Testis (tissue), 3 donors: Measurements from ENCODE around the gene CMPK2. TPM values are rescaled to one million over a fixed set of nuclear protein-coding genes. Genes with fewer than 3 reads are reported as not detected.

Source experiments
- DNase-seq: peaks from one replicate; pipeline ENCODE4 v3.0.0-alpha.2; 2019
- H3K27ac ChIP-seq, 2 donors: fragments of 200-600 bp; sonication (generic); one replicate each; pipeline ENCODE4 v1.5.1; 2019
- H3K27me3 ChIP-seq: fragments of 200-600 bp; sonication (generic); one replicate; pipeline ENCODE4 v1.5.1; 2019
- H3K36me3 ChIP-seq: fragments of 200-600 bp; sonication (generic); one replicate; pipeline ENCODE4 v1.5.1; 2017; ENCODE audit warnings: low read depth; ENCODE audit errors: missing control alignments
- H3K4me1 ChIP-seq: fragments of 200-600 bp; sonication (generic); one replicate; pipeline ENCODE4 v1.5.1; 2019
- H3K4me3 ChIP-seq, 2 donors: fragments of 200-600 bp; sonication (generic); one replicate each; pipeline ENCODE4 v1.5.1; 2017 to 2019
- H3K9me3 ChIP-seq: fragments of 200-600 bp; sonication (generic); one replicate; pipeline ENCODE4 v1.5.1; 2017
- POLR2A ChIP-seq: fragments of 450-650 bp; IDR thresholded peaks from one replicate; pipeline ENCODE4 v1.6.1; 2017; ENCODE audit warnings: antibody characterized with exemption, mild to moderate bottlenecking, moderate library complexity
- whole genome bisulfite sequencing, 2 donors: methylation state at CpG; one replicate each; pipeline ENCODE4 v1.1.5; 2018; 5-methylcytosine and 5-hydroxymethylcytosine counted together
- intact Hi-C: fragments of 100-400 bp; cut with DNase I; formaldehyde crosslinking; loops from one replicate; pipeline ENCODE4 v1.15.1; 2023; ENCODE audit warnings: low total_unique reads
- polyA plus RNA-seq: library from polyadenylated mRNA; stranded (reverse); fragments of 350-450 nt; fragmentation: Illumina TruSeq; extraction: RNeasy Lipid Tissue Mini Kit (QIAGEN cat#74804); gene quantifications from one replicate; pipeline ENCODE4 v1.2.3, GENCODE V29; 2014; ENCODE audit warnings: low read depth, low replicate concordance; ENCODE audit not compliant: insufficient read depth
- total RNA-seq, 2 donors: library from RNA; depleted of rRNA; stranded (reverse); fragments of >200 nt; gene quantifications; one replicate each; pipeline ENCODE4 v1.2.3, GENCODE V29; 2016
- TF ChIP-seq, protein P1 (sequence below), 3 experiments: fragments of 450-650 bp in 2 of 3; fragments of 200-600 bp in 1 of 3; sonication (generic) in 1 of 3; IDR thresholded peaks; one replicate each; pipeline ENCODE4 v1.5.1; 2016 to 2019; ENCODE audit warnings: antibody characterized with exemption in 3 of 3, mild to moderate bottlenecking in 2 of 3, moderate library complexity in 1 of 3

CMPK2 gene
- total and polyA plus RNA-seq, 3 donors from 2014 or later = 11.1 to 16.1 (median 15.4) TPM

DNA sequence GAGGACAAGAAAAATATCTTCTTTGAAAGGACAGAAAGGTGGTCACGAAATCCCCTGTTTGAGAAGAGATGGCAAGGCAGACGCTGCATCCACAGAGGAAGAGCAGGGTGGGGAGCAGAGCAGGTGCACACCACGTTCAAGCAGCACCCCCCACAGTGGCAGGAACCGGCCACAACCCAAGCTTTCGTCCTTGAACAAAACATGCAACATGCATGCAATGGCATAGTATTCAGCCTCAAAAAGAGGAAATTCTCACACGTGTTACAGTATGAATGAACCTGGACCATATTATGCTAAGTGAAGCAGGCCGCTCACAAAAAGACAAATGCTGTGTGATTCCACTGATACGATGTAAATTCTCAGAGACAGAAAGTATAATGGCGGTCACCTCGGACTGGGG is 51.4 kb downstream of the CMPK2 start:
- Histone ChIP-seq H3K9me3 (no peaks in the 10 kb centered on the region), H3K27me3 (no peaks in the 10 kb centered on the region), H3K4me1 (no peaks in the 10 kb centered on the region), H3K4me3 (no peak overlapping the region), H3K27ac (no peak overlapping the region), H3K36me3 (no peaks in the 10 kb centered on the region)
- TF ChIP-seq, protein P1, sequence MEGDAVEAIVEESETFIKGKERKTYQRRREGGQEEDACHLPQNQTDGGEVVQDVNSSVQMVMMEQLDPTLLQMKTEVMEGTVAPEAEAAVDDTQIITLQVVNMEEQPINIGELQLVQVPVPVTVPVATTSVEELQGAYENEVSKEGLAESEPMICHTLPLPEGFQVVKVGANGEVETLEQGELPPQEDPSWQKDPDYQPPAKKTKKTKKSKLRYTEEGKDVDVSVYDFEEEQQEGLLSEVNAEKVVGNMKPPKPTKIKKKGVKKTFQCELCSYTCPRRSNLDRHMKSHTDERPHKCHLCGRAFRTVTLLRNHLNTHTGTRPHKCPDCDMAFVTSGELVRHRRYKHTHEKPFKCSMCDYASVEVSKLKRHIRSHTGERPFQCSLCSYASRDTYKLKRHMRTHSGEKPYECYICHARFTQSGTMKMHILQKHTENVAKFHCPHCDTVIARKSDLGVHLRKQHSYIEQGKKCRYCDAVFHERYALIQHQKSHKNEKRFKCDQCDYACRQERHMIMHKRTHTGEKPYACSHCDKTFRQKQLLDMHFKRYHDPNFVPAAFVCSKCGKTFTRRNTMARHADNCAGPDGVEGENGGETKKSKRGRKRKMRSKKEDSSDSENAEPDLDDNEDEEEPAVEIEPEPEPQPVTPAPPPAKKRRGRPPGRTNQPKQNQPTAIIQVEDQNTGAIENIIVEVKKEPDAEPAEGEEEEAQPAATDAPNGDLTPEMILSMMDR (IDR thresholded peaks at IDR 0.05) = no peak
- TF ChIP-seq POLR2A = no peak
- no peak for DNase-seq
- intact Hi-C loops = no loop called here
- 88% methylated on average over 10 of the region's 10 CpGs for WGBS, 2 donors

DNA sequence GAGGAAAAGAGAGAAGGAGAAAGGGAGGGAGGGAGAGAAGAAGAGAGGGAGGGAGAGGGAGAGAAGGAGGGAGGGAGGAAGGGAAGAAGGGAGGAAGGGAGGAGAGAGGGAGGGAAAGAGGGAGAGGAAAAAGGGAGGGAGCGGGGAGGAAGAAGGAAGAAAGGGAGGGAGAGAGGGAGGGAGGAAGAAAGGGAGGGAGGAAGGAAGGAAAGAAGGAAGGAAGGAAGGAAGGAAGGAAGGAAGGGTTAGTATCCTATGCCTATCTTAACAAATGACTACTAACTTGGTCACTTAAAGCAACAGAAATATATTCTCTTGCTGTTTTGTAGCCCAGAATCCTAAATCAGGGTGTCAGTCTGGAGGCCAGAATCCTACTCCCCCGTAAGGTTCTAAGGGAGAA is 52.1 kb downstream of the CMPK2 start:
- Histone ChIP-seq H3K27me3 (no peaks in the 10 kb centered on the region), H3K4me1 (no peaks in the 10 kb centered on the region), H3K36me3 (no peaks in the 10 kb centered on the region), H3K9me3 (no peaks in the 10 kb centered on the region), H3K27ac (no peak overlapping the region), H3K4me3 (no peak overlapping the region)
- WGBS, 2 donors = 87 to 97% methylated on average over 2 of the region's 2 CpGs
- DNase-seq = no peak
- intact Hi-C loops = no loop called here
- TF ChIP-seq, protein P1 (IDR thresholded peaks at IDR 0.05) = no peak
- TF ChIP-seq POLR2A = no peak

DNA sequence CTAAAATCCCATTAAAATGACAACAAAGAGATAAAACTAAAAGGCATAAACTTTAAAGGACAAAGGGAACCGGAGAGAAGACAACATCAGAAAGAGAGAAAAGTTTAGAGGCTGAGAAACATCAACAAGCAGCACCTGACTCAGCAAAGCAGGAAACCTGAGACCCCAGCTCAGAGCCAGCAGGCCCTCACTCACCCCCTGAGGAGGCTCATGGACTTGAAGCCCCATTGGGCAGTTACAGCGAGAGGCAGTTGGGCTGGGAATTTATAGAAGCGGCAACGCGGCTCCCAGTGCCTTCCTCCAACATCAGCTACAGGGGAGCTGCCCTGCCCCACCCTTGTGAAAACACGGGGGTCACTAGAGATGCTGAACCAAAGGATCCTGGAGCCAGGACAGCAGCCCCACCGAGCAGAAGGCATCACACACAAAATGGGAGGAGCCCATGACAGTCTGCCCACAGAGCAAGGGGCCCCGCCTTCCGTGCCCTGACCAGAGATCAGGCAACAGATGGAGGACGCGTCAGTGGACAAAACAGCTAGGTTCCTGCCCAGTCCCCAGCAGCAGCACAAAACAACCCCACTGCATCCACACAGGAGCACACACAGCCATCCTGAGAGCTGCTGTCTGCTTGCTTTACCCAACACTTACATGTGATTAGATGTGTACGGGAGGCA is 52.7 kb downstream of the CMPK2 start:
- Histone ChIP-seq H3K4me1 (no peaks in the 10 kb centered on the region), H3K9me3 (no peaks in the 10 kb centered on the region), H3K4me3 (no peak overlapping the region), H3K36me3 (no peaks in the 10 kb centered on the region), H3K27ac (no peak overlapping the region), H3K27me3 (no peaks in the 10 kb centered on the region)
- WGBS, 2 donors = 73 to 78% methylated on average over 9 to 12 of the region's 12 CpGs
- TF ChIP-seq, protein P1 (IDR thresholded peaks at IDR 0.05) = no peak
- no peak for TF ChIP-seq POLR2A
- intact Hi-C loops = no loop called here
- no peak for DNase-seq

DNA sequence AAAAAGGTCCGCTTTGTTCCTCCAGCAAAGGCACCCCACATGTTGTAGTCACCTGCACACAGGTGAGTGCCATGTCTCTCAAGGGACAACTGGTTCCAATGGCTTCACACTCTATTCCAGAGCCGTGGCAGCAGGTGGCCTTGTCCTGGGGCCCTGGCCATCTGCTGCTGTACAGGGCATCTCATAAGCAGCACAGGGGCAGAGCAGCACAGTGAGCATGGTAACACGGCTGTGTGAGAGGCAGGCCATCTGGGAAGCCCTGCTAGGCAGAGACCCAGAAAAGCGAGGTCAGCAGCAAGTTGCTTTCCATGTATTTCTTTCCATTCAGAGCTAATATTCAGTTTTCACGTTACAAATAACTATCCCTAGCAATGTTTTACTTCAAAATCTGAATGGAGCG is 54.7 kb downstream of the CMPK2 start:
- no peaks in the 10 kb centered on the region for H3K9me3 ChIP-seq
- H3K27me3 ChIP-seq = no peaks in the 10 kb centered on the region
- 86 to 98% methylated on average over 4 to 6 of the region's 6 CpGs for WGBS, 2 donors
- H3K4me3 ChIP-seq = no peak overlapping the region
- no peaks in the 10 kb centered on the region for H3K36me3 ChIP-seq
- H3K4me1 ChIP-seq = no peaks in the 10 kb centered on the region
- DNase-seq = no peak
- intact Hi-C loops = no loop called here
- H3K27ac ChIP-seq = no peak overlapping the region
- TF ChIP-seq, protein P1 (IDR thresholded peaks at IDR 0.05) = no peak
- no peak for TF ChIP-seq POLR2A

DNA sequence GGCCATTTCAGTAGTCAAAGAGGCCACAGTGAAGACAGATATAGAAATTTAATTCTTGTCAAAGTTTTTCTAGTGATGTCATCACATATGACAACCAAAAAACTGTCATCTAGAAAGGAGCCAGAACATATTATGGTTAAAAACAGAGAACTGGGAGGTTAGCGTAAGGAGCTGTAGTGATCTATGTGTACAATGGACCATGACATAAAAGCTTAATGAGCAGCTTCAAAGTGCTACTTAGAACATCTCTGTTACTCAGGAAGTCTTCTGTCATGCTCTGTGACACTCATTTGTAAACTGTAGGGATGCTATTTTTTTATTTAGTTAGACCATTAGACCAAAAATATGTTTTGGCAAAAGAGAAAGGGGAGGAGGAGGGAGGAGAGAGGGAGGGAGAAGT is 57.3 kb downstream of the CMPK2 start:
- no peaks in the 10 kb centered on the region for H3K4me1 ChIP-seq
- DNase-seq = no peak
- intact Hi-C loops = no loop called here

More for the DNA sequence above, 57.3 kb downstream of the CMPK2 start:
- WGBS, 2 donors = 98 to 100% methylated on average over 1 of the region's 1 CpG
- Histone ChIP-seq H3K36me3 (no peaks in the 10 kb centered on the region), H3K9me3 (no peaks in the 10 kb centered on the region), H3K4me3 (no peak overlapping the region), H3K27me3 (no peaks in the 10 kb centered on the region), H3K27ac (no peak overlapping the region)
- TF ChIP-seq, protein P1 (IDR thresholded peaks at IDR 0.05) = no peak
- TF ChIP-seq POLR2A = no peak
